Stimulated activated CD8-positive, alpha-beta memory T cell treated with anti-CD3 and anti-CD28 coated beads, Interleukin-2, amount 100 ng/mL, for 48 hours (primary cell): Measurements from ENCODE around the gene PPP4R3A.
"Not testable (repeated sequence)": the region's sequence is repeated elsewhere in the genome, so short reads cannot be mapped to it uniquely, and the experiment has no call there.

Source experiments
- DNase-seq, 2 donors: peaks; one replicate each; pipeline ENCODE4 v3.0.0-alpha.2; 2020; ENCODE audit warnings: low read depth in 2 of 2

PPP4R3A gene

GRCh38 chr14:91409240-91409639 is 100.9 kb downstream of the PPP4R3A start:
- DNase-seq = not testable (repeated sequence)
